ENCODE data around the gene SERTAD1. TPM values are rescaled to one million over a fixed set of nuclear protein-coding genes. Genes with fewer than 3 reads are reported as not detected.

SERTAD1 gene
- polyA plus RNA-seq (2012; ENCODE audit: insufficient read depth, insufficient read length, low read depth): 18.5 TPM

GRCh38 chr19:40425450-40426287, at the start of gene SERTAD1:
SERTAD1 (minus strand) TSS chr19:40425992; CDS start chr19:40423546, 2,446 bp downstream.
- Histone ChIP-seq H3K27me3 (no peaks in the 10 kb centered on the region), H3K36me3 (no peaks in the 10 kb centered on the region; the same call in 1 of the 2 replicates), H3K9me3 (no peaks in the 10 kb centered on the region), H3K4me1 (peaks cover 3% of the 10 kb centered on the region; the same call in 1 of the 2 replicates), H3K4me3 (ENCODE audit: low read depth, low read length) (peak within 1 kb of the TSS; percentile 65)
- TF ChIP-seq CTCF (IDR thresholded peaks at IDR 0.05; ENCODE audit: low read depth, low read length): peak; percentile 63
- peak; percentile 100 for DNase-seq

DNA sequence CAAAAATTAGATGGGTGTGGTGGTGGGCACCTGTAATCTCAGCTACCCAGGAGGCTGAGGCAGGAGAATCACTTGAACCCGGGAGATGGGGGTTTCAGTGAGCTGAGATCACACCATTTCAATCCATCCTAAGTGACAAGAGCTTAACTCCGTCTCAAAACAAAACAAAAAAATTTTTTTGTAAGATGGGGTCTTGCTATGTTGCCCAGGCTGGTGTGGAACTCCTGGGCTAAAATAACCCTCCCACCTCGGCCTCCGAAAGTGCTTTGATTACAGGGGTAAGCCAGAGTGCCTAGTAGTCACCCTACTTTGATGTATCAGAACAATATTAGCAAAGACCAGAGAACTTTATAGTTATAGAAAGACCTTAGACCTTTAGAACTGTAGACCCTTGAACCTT, 48.9 kb upstream of the SERTAD1 start:
- TF ChIP-seq CTCF (IDR thresholded peaks at IDR 0.05; ENCODE audit: low read depth, low read length): no peak
- H3K9me3 ChIP-seq: no peaks in the 10 kb centered on the region
- no peaks in the 10 kb centered on the region for H3K4me1 ChIP-seq
- H3K36me3 ChIP-seq: no peaks in the 10 kb centered on the region
- H3K27me3 ChIP-seq: no peaks in the 10 kb centered on the region
- no peak for DNase-seq
- no peak overlapping the region for H3K4me3 ChIP-seq (ENCODE audit: low read depth, low read length)

GRCh38 chr19:40472516-40472915, 46.7 kb upstream of the SERTAD1 start:
- no peak for DNase-seq
- peaks cover under 1% of the 10 kb centered on the region for H3K27me3 ChIP-seq
- no peak overlapping the region for H3K4me3 ChIP-seq (ENCODE audit: low read depth, low read length)
- H3K4me1 ChIP-seq: no peaks in the 10 kb centered on the region
- no peak for TF ChIP-seq CTCF (IDR thresholded peaks at IDR 0.05; ENCODE audit: low read depth, low read length)
- no peaks in the 10 kb centered on the region for H3K9me3 ChIP-seq
- H3K36me3 ChIP-seq: no peaks in the 10 kb centered on the region

DNA sequence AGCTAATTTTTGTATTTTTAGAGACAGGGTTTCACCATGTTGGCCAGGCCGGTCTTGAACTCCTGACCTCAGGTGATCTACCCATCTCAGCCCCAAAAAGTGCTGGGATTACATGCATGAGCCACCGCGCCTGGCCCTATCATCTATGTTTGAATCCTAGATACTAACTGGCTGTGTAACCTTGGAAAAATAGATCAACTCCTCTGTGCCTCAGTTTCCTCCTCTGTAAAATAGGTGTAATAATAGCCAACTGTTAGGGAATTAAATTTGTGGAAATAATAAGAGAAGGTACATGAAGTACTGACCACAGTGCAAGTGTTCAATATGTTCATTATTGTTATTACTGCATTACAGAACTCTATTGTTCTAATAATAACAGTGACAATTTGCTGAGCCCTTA, 45.3 kb upstream of the SERTAD1 start:
- H3K4me1 ChIP-seq: peaks cover 4% of the 10 kb centered on the region
- H3K27me3 ChIP-seq: peaks cover 15% of the 10 kb centered on the region
- H3K36me3 ChIP-seq: no peaks in the 10 kb centered on the region
- H3K9me3 ChIP-seq: no peaks in the 10 kb centered on the region
- TF ChIP-seq CTCF (IDR thresholded peaks at IDR 0.05; ENCODE audit: low read depth, low read length): no peak
- no peak overlapping the region for H3K4me3 ChIP-seq (ENCODE audit: low read depth, low read length)
- no peak for DNase-seq

DNA sequence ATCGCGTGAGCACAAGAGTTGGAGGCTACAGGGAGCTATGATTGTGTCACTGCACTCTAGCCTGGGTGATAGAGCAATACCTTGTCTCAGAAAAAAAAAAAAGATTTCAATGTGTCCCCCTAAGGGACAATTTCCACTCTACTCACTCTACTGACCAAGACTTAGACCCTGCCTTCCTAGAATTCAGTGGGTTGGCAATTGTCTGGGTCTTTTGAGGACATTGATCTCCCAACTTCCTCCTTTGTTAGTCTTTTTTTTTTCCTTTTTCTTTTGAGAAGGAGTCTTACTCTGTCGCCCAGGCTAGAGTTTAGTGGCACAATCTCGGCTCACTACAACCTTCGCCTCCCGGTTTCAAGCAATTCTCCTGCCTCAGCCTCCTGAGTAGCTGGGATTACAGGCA, 43.2 kb upstream of the SERTAD1 start:
- Histone ChIP-seq H3K4me3 (ENCODE audit: low read depth, low read length) (no peak overlapping the region), H3K36me3 (no peaks in the 10 kb centered on the region), H3K9me3 (no peaks in the 10 kb centered on the region), H3K27me3 (peaks cover 16% of the 10 kb centered on the region), H3K4me1 (peaks cover 12% of the 10 kb centered on the region)
- TF ChIP-seq CTCF (IDR thresholded peaks at IDR 0.05; ENCODE audit: low read depth, low read length): no peak
- DNase-seq: no peak
